Limb (tissue), 2 donors: ENCODE data around the gene FGD3.
A peak's percentile ranks its signal among the peaks of the same experiment; 100 is the strongest.

ENCODE experiments used
- DNase-seq, 2 donors: peaks; one replicate each; pipeline ENCODE4 v3.0.0-alpha.2; 2016; ENCODE audit errors: extremely low spot score in 2 of 2

The FGD3 gene

GRCh38 chr9:93051680-93052089 is 104.4 kb downstream of the FGD3 start:
- peak in 1 of 2 donors; percentile 55 for DNase-seq

- DNase-seq: no peak
Observed at GRCh38 chr9:93052791-93053540, 105.6 kb downstream of the FGD3 start.

- no peak for DNase-seq
Observed at GRCh38 chr9:93053781-93054331, 106.5 kb downstream of the FGD3 start.

GRCh38 chr9:93054758-93055704 is 107.7 kb downstream of the FGD3 start:
- DNase-seq: no peak

- DNase-seq: no peak
Observed at GRCh38 chr9:93057042-93057702, 109.8 kb downstream of the FGD3 start.

GRCh38 chr9:93057703-93058354 is 110.5 kb downstream of the FGD3 start:
- DNase-seq: no peak

GRCh38 chr9:93058355-93059010 is 111.2 kb downstream of the FGD3 start, which contains the start of gene SUSD3:
Gene SUSD3, plus strand, starts transcription at chr9:93058701. Its CDS starts 42 bp downstream, at chr9:93058743.
- peak in 1 of 2 donors; percentile 78 for DNase-seq

- DNase-seq: no peak
Observed at GRCh38 chr9:93059011-93059714, 111.8 kb downstream of the FGD3 start.

- DNase-seq: no peak
Observed at GRCh38 chr9:93059715-93060578, 112.6 kb downstream of the FGD3 start.

GRCh38 chr9:93060746-93061259 is 113.5 kb downstream of the FGD3 start:
- no peak for DNase-seq

GRCh38 chr9:93061260-93061751 is 114.0 kb downstream of the FGD3 start:
- no peak for DNase-seq

- DNase-seq: no peak
Observed at GRCh38 chr9:93061791-93062763, 114.8 kb downstream of the FGD3 start.

- no peak for DNase-seq
Observed at GRCh38 chr9:93064392-93065134, 117.2 kb downstream of the FGD3 start.

GRCh38 chr9:93065135-93065720 is 117.9 kb downstream of the FGD3 start:
- no peak for DNase-seq

- no peak for DNase-seq
Observed at GRCh38 chr9:93066978-93067603, 119.8 kb downstream of the FGD3 start.

GRCh38 chr9:93068956-93069355 is 121.6 kb downstream of the FGD3 start:
- no peak for DNase-seq
